GM19468 (cell line): ENCODE results near the gene CRACR2A.

Experiments used
- ATAC-seq: cut with Tn5 transposase; IDR thresholded peaks from one replicate; pipeline ENCODE4 v1.9.1; 2021; ENCODE audit warnings: mild to moderate bottlenecking, moderate library complexity, moderate number of reproducible peaks; ENCODE audit not compliant: unreplicated experiment; ENCODE audit errors: extremely low read depth

The CRACR2A gene

DNA sequence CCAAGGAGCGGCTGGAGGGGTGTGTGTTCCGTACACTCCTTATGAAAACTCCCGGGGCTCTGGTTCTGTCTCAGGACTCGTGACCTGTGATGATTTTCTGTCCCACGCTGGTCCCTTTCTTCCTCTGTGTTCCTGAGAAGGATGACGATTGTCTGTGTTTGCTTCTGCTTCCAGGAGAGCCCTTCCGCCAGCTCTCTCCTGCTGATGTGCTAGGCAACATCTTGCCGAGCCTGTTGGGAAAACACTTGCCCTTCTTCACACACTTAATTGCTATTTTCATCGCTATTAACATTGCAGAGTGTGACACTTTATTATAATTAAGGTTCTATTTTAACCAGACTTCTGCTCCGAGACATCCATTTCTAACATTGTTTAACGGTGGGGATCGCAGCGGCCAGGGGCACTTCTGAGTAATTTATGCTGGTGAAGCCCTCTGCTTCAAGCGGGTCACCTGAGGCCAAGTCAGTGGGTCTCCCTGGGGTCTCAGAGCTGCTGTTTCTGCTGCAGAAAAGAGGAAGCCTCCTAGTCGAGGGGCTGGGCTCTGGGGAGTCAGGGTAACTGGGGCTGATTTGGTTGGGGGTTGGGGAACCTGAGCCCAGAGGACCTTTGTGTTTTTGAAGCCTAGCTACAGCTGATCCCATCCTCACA lies 173.3 kb downstream of the CRACR2A start:
- ATAC-seq, result no peak

DNA sequence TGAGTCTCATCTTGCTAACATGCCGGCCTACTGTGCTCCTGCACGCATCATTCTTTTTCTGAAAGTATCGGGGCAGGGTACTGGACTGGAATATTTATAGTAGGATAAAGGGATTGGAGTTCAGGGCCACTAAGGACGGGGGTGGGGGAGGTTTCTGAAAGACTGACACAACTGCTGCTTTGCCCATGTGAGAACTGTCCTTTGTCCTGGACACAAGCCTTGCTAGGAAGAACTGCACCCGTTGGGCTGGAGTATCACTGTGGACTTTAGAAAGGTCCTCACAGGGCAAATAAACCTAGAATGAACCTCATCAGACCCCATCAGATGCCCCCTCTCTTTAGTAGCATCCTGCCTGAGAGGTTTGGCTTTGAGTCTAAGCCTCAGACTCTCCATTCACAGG lies 174.4 kb downstream of the CRACR2A start:
- ATAC-seq, result no peak

DNA sequence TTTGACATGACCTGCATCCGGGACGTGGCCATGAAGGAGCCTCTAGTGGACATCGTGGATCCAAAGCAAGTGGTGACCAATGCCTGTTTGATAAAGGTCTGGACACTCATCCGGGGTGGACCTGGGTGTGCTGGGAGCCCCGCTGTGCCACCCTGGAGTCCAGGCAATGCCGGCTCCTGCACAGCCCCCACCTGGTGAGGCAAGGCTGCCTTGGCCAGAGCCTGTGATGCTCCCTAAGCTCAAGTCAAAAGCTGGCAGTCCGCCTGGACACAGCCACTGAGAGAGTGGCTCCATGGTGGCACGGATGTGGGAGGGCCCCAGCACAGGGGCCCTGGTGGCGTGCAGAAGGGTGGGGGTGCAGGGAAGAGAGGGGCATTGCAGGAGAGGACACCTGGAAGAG lies 176.0 kb downstream of the CRACR2A start:
- ATAC-seq, result no peak

DNA sequence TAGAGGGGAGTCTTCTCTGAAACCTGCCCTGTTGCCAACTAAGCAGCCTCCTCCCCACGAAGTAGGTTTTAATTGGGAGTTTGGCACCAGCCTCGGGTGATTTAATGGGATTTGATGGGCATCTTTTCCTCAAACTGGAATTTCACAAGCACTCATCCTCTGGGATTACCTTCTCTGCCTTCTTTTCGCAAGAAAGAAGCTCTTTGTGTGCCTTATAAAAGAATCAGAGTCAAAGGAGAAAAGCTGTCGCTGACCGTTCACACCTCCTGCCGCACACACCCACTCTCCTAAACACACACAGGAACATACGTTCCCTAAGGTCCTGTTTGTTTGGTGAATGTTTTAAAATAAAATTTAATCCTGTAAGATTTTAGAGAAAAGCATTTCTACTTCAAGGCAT lies 177.9 kb downstream of the CRACR2A start:
- ATAC-seq, result no peak

DNA sequence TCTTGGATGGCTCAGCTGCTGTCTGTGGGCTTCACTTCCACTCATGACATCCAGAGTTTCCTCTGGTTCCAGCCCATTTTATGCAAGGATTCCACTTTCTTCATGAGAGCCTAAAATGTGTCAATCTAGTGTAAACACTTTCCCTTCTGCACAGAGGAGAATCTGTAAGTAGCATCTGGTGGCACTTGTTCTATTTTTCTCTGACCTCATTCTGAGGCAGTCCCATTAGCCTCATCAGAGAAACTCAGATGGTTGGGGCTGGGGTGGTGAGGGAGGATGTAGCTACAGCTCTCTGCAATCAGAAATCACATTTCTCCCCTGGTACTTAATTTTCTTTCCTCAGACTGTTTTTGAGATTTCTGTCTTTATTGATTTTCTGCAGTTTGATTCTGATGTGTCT lies 180.3 kb downstream of the CRACR2A start:
- ATAC-seq, result no peak

DNA sequence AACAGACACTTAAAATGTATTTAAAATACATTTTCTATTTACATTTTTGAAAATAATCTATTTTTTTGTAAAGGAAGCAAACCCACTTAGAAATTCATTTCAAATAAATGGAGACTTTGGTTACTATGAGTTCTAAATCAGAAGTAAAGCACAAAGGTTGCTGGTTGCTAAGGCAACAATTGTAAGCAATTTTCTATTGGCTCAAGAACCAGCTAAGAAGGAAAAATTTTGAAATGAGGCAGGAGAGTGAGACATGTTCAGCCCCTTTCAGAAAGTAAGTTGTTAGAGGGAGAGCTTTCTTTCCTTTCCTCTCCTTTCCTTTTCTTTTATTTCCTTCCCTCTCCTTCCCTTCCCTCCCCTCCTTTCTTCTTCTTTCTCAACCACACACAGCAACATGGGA lies 181.2 kb downstream of the CRACR2A start:
- no peak for ATAC-seq

DNA sequence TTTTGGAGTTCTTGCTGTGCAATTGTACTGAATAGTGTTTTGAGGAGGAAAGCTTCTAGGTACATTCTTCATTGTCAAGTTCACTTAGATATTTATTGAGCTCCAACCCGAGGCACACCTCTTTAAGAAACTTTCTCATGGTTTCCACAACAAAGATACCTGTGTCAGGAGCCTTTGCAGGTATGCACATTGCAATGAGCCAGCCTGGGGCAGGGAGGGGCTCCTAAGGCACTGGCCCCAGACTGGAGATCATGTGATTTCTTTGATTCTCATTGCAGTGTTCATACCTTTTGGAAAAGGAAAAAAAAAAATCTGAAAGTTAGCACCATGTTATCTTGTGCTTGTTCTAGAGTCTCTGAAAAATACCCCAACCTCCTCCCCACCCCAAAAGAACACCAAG lies 181.6 kb downstream of the CRACR2A start:
- ATAC-seq, result no peak

DNA sequence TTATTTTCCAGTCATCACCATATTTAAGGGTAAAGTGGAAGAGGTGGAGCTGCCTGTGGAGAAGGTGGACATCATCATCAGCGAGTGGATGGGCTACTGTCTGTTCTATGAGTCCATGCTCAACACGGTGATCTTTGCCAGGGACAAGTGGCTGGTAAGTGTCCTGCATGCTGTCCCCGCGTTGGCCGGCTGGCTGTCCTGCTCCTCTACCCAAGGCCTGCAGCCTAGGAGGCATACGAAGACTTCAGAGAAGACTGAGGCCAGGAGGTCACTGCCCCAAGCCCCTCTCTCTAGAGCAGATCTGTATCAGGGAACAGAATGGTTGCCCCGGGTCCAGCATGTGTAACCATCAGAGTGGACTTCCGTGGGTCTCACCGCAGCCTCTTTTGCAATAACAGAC lies 184.2 kb downstream of the CRACR2A start:
- ATAC-seq, result no peak

DNA sequence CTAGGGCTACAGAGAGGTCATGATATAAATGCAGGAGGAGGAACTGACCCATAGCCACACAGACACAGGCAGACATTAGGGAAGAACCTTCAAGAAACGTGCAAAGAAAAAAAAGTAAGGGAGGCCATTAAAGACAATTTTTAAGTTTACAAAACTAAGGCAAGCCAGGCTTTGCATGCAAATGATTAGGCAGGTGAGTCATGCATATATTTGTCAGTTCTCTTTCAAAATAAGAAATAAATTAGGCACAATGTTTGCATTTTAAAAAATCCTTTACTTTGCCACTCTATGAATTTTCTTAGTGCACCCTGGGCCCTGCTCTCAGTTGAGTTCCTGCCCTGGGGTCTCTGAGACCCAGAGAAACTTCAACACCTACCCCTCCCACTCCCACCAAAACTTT lies 186.9 kb downstream of the CRACR2A start:
- ATAC-seq, result no peak
